GM12878 (cell line): ENCODE measurements around the gene IGFLR1. TPM values are rescaled to one million over a fixed set of nuclear protein-coding genes. Genes with fewer than 3 reads are reported as not detected.

Experiments used
- ATAC-seq: fragments of 200-7000 bp; cut with Tn5 transposase; 3 replicates; pipeline ENCODE4 v1.9.1; 2020; ENCODE audit warnings: mild to moderate bottlenecking, moderate library complexity
- BruUV-seq: library from RNA; stranded (reverse); fragments of 400-500 nt; replicated peaks from 2 replicates; lab custom pipeline; 2021; lab: Mats Ljungman, UMichigan
- CTCF ChIA-PET: fragments of 300-600 bp; sonication (Branson Sonifier 250); formaldehyde crosslinking; extraction: SDS; loops from one replicate; lab custom pipeline; 2021; ENCODE audit warnings: inconsistent platforms; lab: Yijun Ruan, JAX
- POLR2A ChIA-PET: fragments of 350-600 bp; formaldehyde crosslinking; extraction: SDS; loops from one replicate; lab custom pipeline; 2021; ENCODE audit warnings: inconsistent platforms; lab: Charles Lee
- RAD21 ChIA-PET: fragments of 300-600 bp; sonication (Branson Sonifier 250); formaldehyde crosslinking; loops from one replicate; lab custom pipeline; 2023; ENCODE audit warnings: antibody characterized with exemption; ENCODE audit not compliant: unreplicated experiment; lab: Charles Lee
- SMC1A ChIA-PET: fragments of 300-600 bp; sonication (Branson Sonifier 250); formaldehyde crosslinking; loops from one replicate; lab custom pipeline; 2023; ENCODE audit not compliant: unreplicated experiment, uncharacterized antibody; lab: Charles Lee
- DNase-seq: peaks from one replicate; pipeline ENCODE4 v3.0.0-alpha.2; 2011; ENCODE audit warnings: low read depth, low spot score
- FAIRE-seq: peaks from 3 replicates; lab custom pipeline; 2011; peaks lifted over from hg19 to GRCh38; lab: Jason Lieb, UNC
- H2AFZ ChIP-seq: 2 replicates; pipeline ENCODE4 v1.6.0; 2011; ENCODE audit warnings: low read depth, low read length, control low read depth; ENCODE audit not compliant: control insufficient read depth
- H3K27ac ChIP-seq: 2 replicates; pipeline ENCODE4 v1.5.1; 2011; ENCODE audit warnings: control low read depth; ENCODE audit not compliant: control insufficient read depth, insufficient read depth
- H3K27me3 ChIP-seq, 2 experiments: replicated peaks in 1 of 2; 2 replicates each; pipeline versions ENCODE4 v1.6.0 to v1.6.1; 2011; ENCODE audit warnings: low read length in 1 of 2; ENCODE audit not compliant: control insufficient read depth in 2 of 2, insufficient read depth in 2 of 2
- H3K36me3 ChIP-seq, 2 experiments: 2 replicates each; pipeline ENCODE4 v1.5.1; 2011; ENCODE audit warnings: low read length in 1 of 2; ENCODE audit not compliant: control insufficient read depth in 2 of 2, insufficient read depth in 2 of 2
- H3K4me1 ChIP-seq: 2 replicates; pipeline ENCODE4 v1.6.1; 2011; ENCODE audit warnings: mild to moderate bottlenecking, low read length, moderate library complexity, mixed read lengths; ENCODE audit not compliant: control insufficient read depth, insufficient read depth
- H3K4me2 ChIP-seq: 2 replicates; pipeline ENCODE4 v1.6.0; 2011; ENCODE audit warnings: control low read depth; ENCODE audit not compliant: control insufficient read depth, insufficient read depth
- H3K4me3 ChIP-seq: fragments of 200-600 bp; sonication (generic); 2 replicates; pipeline ENCODE4 v1.5.1; 2016
- H3K79me2 ChIP-seq: 2 replicates; pipeline ENCODE4 v1.6.0; 2011; ENCODE audit warnings: low read length; ENCODE audit not compliant: control insufficient read depth, insufficient read depth
- H3K9ac ChIP-seq: 2 replicates; pipeline ENCODE4 v1.8.0; 2011; ENCODE audit warnings: low read length, control low read depth, mixed read lengths; ENCODE audit not compliant: control insufficient read depth, insufficient read depth
- H3K9me3 ChIP-seq: replicated peaks from 3 replicates; pipeline ENCODE4 v1.5.1; 2011; ENCODE audit warnings: mild to moderate bottlenecking, low read length; ENCODE audit not compliant: control insufficient read depth, insufficient read depth
- H4K20me1 ChIP-seq: 2 replicates; pipeline ENCODE4 v1.6.0; 2011; ENCODE audit not compliant: control insufficient read depth, insufficient read depth
- GATAD2B ChIP-seq: fragments of 450-650 bp; conservative IDR thresholded peaks from 2 replicates; pipeline ENCODE4 v1.6.1; 2017; ENCODE audit warnings: low read depth, mild to moderate bottlenecking, moderate library complexity
- IKZF2 ChIP-seq, 2 experiments: fragments of 450-650 bp; IDR thresholded peaks; 2 replicates each; pipeline ENCODE4 v1.6.1; 2017; ENCODE audit warnings: mild to moderate bottlenecking in 2 of 2, moderate library complexity in 2 of 2
- MLLT1 ChIP-seq: fragments of 450-650 bp; IDR thresholded peaks from 2 replicates; pipeline ENCODE4 v1.6.1; 2016; ENCODE audit warnings: mild to moderate bottlenecking
- RAD51 ChIP-seq: fragments of 450-650 bp; IDR thresholded peaks from 2 replicates; pipeline ENCODE4 v1.6.1; 2016; ENCODE audit warnings: moderate library complexity, mild to moderate bottlenecking, inconsistent platforms
- SMAD1 ChIP-seq: fragments of 450-650 bp; IDR thresholded peaks from 2 replicates; pipeline ENCODE4 v1.6.1; 2018; ENCODE audit warnings: mild to moderate bottlenecking, low read depth; ENCODE audit not compliant: partially characterized antibody
- SRF ChIP-seq, 2 experiments: IDR thresholded peaks; 2 replicates each; pipeline ENCODE4 v1.6.1; 2011; ENCODE audit warnings: low read depth in 2 of 2, low read length in 2 of 2, mild to moderate bottlenecking in 1 of 2, moderate library complexity in 1 of 2
- SUZ12 ChIP-seq: fragments of 200-600 bp; sonication (generic); IDR thresholded peaks from one replicate; pipeline ENCODE4 v1.6.1; 2018; ENCODE audit warnings: antibody characterized with exemption, mild to moderate bottlenecking; ENCODE audit not compliant: unreplicated experiment
- TARDBP ChIP-seq: IDR thresholded peaks from 2 replicates; pipeline ENCODE4 v1.6.1; 2016; ENCODE audit warnings: borderline replicate concordance
- USF2 ChIP-seq: IDR thresholded peaks from 2 replicates; pipeline ENCODE4 v1.6.1; 2011; ENCODE audit warnings: low read depth, low read length, improper control_type of control experiment, borderline replicate concordance
- ZBTB11 ChIP-seq: fragments of 450-650 bp; formaldehyde crosslinking; IDR thresholded peaks from 2 replicates; pipeline ENCODE4 v1.5.0; 2022; ENCODE audit warnings: mild to moderate bottlenecking, missing genetic modification characterization
- ZNF384 ChIP-seq: IDR thresholded peaks from 2 replicates; pipeline ENCODE4 v1.6.1; 2012; ENCODE audit warnings: low read depth, mild to moderate bottlenecking, low read length, improper control_type of control experiment, borderline replicate concordance
- ZNF622 ChIP-seq: fragments of 450-650 bp; IDR thresholded peaks from 2 replicates; pipeline ENCODE4 v1.6.1; 2017; ENCODE audit warnings: mild to moderate bottlenecking, inconsistent platforms
- WGBS: methylation state at CpG from one replicate; pipeline ENCODE4 v1.1.6; 2016; ENCODE audit warnings: low lambda C conversion rate; ENCODE audit not compliant: insufficient replicate concordance, insufficient coverage; ENCODE audit errors: missing lambda C conversion rate; 5-methylcytosine and 5-hydroxymethylcytosine counted together
- in situ Hi-C: fragments of 300-500 bp; cut with MboI; formaldehyde crosslinking; loops from 9 replicates; pipeline ENCODE4 v1.14.3; 2018; ENCODE audit warnings: mixed read lengths
- intact Hi-C: fragments of 100-400 bp; cut with micrococcal nuclease; formaldehyde crosslinking; loops from one replicate; pipeline ENCODE4 v1.14.2; 2022; ENCODE audit not compliant: unreplicated experiment
- polyA plus RNA-seq, 11 experiments: library from polyadenylated mRNA; depleted of rRNA in 4 of 11; unstranded in 6 of 11; stranded (reverse) in 5 of 11; fragments of >200 nt; fragmentation: Nextera tagmentation in 4 of 11; fragmentation: Illumina TruSeq in 1 of 11; extraction: Ambion mirVana in 4 of 11; extraction: Trizol in 1 of 11; gene quantifications; 1 replicate in 1 of 11; 2 replicates in 10 of 11; pipeline versions ENCODE4 v1.2.1 to v1.2.3, GENCODE V29; 2011 to 2016; ENCODE audit warnings: inconsistent platforms in 2 of 11, missing spikeins in 2 of 11, low read depth in 1 of 11
- total RNA-seq, 4 experiments: library from RNA; depleted of rRNA in 3 of 4; stranded (reverse); fragments of >200 nt in 3 of 4; fragmentation: Illumina TruSeq in 1 of 4; extraction: Trizol in 1 of 4; gene quantifications; 2 replicates each; pipeline versions ENCODE4 v1.2.1 to v1.2.3, GENCODE V29; 2013 to 2021

Gene IGFLR1
- total and polyA plus RNA-seq, 10 of the 15 experiments (the other 5 are each of a cell fraction or from before 2014, with no cell fraction given), result 2.5 to 39.9 (median 24.8) TPM

GRCh38 chr19:35756377-35757230, 14.4 kb upstream of the IGFLR1 start, which contains the start of gene HSPB6 (continued):
- TF ChIP-seq ZNF622 (no peak), TARDBP (no peak), GATAD2B (no peak), IKZF2 (IDR thresholded peaks at IDR 0.05) (no peak), ZNF384 (no peak), SUZ12 (no peak), RAD51 (no peak), MLLT1 (no peak)

GRCh38 chr19:35755550-35756376, 13.5 kb upstream of the IGFLR1 start:
- Histone ChIP-seq H3K27ac (no peak overlapping the region), H3K36me3 (peaks cover 0 to 2% of the 10 kb centered on the region in 2 experiments; a peak in 2 of 4 replicates), H3K4me1 (peaks cover 15% of the 10 kb centered on the region), H3K79me2 (peaks cover 11% of the 10 kb centered on the region), H3K27me3 (no peaks in the 10 kb centered on the region), H3K9ac (no peak overlapping the region), H2AFZ (no peak overlapping the region)
- ChIA-PET CTCF (no interaction called here), RAD21 (no interaction called here)
- ATAC-seq, result no peak
- no TSS peak for BruUV-seq
- 74% methylated on average over 69 of the region's 74 CpGs for WGBS
- TF ChIP-seq USF2, result no peak
- no peak for TF ChIP-seq SRF (IDR thresholded peaks at IDR 0.05; ENCODE audit: low read depth in 2 of 2, low read length in 2 of 2)
- no peak for TF ChIP-seq ZBTB11 (CRISPR knock-in tag)
- no peak for TF ChIP-seq SMAD1
- TF ChIP-seq, all 136 proteins: peak for 0
- intact Hi-C loops, result no loop called here
- ChIA-PET SMC1A (no interaction called here), POLR2A (interaction anchor here (0.6 to 2.2 kb wide), 2 partner anchors 7 to 11 kb away, joined by 4 to 18 read pairs; partner anchors contain the start of genes PSENEN and U2AF1L4)
- FAIRE-seq (no peak), DNase-seq (no peak)
- Histone ChIP-seq H3K4me2 (peak overlapping the region; percentile 25; the same call in 1 of the 2 replicates), H3K4me3 (no peak overlapping the region), H4K20me1 (no peaks in the 10 kb centered on the region), H3K9me3 (no peaks in the 10 kb centered on the region)
- in situ Hi-C loops, result no loop called here
